ENCODE measurements around the gene MEGF8.

DNA sequence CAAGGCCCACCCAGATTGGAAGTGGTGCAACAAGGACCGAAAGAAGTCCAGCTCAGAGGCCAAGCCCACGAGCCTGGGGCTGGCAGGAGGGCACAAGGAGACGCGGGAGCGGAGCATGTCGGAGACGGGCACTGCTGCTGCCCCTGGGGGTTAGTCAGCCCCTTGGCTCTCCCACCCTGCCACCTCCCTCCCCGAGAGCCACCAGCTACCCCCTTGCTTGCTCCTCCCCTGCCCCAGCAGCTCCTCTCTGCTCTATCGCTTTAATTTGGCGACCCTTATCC is 37.7 kb upstream of the MEGF8 start:
- TF ChIP-seq, protein P1, sequence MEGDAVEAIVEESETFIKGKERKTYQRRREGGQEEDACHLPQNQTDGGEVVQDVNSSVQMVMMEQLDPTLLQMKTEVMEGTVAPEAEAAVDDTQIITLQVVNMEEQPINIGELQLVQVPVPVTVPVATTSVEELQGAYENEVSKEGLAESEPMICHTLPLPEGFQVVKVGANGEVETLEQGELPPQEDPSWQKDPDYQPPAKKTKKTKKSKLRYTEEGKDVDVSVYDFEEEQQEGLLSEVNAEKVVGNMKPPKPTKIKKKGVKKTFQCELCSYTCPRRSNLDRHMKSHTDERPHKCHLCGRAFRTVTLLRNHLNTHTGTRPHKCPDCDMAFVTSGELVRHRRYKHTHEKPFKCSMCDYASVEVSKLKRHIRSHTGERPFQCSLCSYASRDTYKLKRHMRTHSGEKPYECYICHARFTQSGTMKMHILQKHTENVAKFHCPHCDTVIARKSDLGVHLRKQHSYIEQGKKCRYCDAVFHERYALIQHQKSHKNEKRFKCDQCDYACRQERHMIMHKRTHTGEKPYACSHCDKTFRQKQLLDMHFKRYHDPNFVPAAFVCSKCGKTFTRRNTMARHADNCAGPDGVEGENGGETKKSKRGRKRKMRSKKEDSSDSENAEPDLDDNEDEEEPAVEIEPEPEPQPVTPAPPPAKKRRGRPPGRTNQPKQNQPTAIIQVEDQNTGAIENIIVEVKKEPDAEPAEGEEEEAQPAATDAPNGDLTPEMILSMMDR (IDR thresholded peaks at IDR 0.05): no peak
- no peak for TF ChIP-seq POLR2A (IDR thresholded peaks at IDR 0.05)
